IMR-90 (cell line): ENCODE data around the gene CCDC88C. TPM values are rescaled to one million over a fixed set of nuclear protein-coding genes. Genes with fewer than 3 reads are reported as not detected.

Experiments used
- ATAC-seq: fragments of 200-7000 bp; cut with Tn5 transposase; 2 replicates; pipeline ENCODE4 v1.9.1; 2020; ENCODE audit warnings: low read depth, mild to moderate bottlenecking, moderate library complexity
- BruUV-seq: library from RNA; stranded (reverse); fragments of 400-500 nt; replicated peaks from 2 replicates; lab custom pipeline; 2021; lab: Mats Ljungman, UMichigan
- CTCF ChIA-PET: fragments of 300-600 bp; formaldehyde crosslinking; extraction: SDS; loops from one replicate; lab custom pipeline; 2021; ENCODE audit warnings: antibody characterized with exemption; lab: Yijun Ruan, JAX
- POLR2A ChIA-PET: fragments of 300-600 bp; sonication (Branson Sonifier 250); formaldehyde crosslinking; loops from one replicate; lab custom pipeline; 2022; ENCODE audit warnings: antibody characterized with exemption; ENCODE audit not compliant: unreplicated experiment; lab: Charles Lee
- DNase-seq: peaks from one replicate; pipeline ENCODE4 v3.0.0; 2013
- H2AFZ ChIP-seq: replicated peaks from 2 replicates; pipeline ENCODE3; 2013; ENCODE audit warnings: low read length, mild to moderate bottlenecking; ENCODE audit not compliant: poor library complexity
- H2AK5ac ChIP-seq: 2 replicates; pipeline ENCODE4 v1.6.1; 2013; ENCODE audit warnings: low read depth, low read length, inconsistent platforms
- H2AK9ac ChIP-seq: replicated peaks from 2 replicates; pipeline ENCODE3; 2013; ENCODE audit warnings: mild to moderate bottlenecking, low read depth, low read length, moderate library complexity; ENCODE audit not compliant: poor library complexity
- H2BK120ac ChIP-seq: 2 replicates; pipeline ENCODE4 v1.6.1; 2013; ENCODE audit warnings: low read depth, low read length, inconsistent platforms
- H2BK15ac ChIP-seq: 3 replicates; pipeline ENCODE4 v1.6.1; 2013; ENCODE audit warnings: low read depth, low read length, inconsistent platforms
- H2BK20ac ChIP-seq: 2 replicates; pipeline ENCODE4 v1.6.1; 2013; ENCODE audit warnings: low read depth, mild to moderate bottlenecking, inconsistent platforms, low read length, moderate library complexity
- H2BK5ac ChIP-seq: 2 replicates; pipeline ENCODE4 v1.6.1; 2013; ENCODE audit warnings: mild to moderate bottlenecking, low read depth, low read length, inconsistent platforms; ENCODE audit not compliant: poor library complexity, severe bottlenecking
- H3K14ac ChIP-seq: replicated peaks from 2 replicates; pipeline ENCODE4 v1.6.1; 2013; ENCODE audit warnings: low read depth, low read length, inconsistent platforms
- H3K18ac ChIP-seq: 2 replicates; pipeline ENCODE4 v1.6.1; 2013; ENCODE audit warnings: low read depth, low read length, control low read depth
- H3K23ac ChIP-seq: 2 replicates; pipeline ENCODE4 v1.6.1; 2013; ENCODE audit warnings: low read depth, low read length, inconsistent platforms
- H3K27ac ChIP-seq: 2 replicates; pipeline ENCODE4 v1.5.1; 2013; ENCODE audit warnings: mild to moderate bottlenecking, control low read depth, low read length; ENCODE audit not compliant: insufficient read depth
- H3K27me3 ChIP-seq: 2 replicates; pipeline ENCODE4 v1.6.1; 2013; ENCODE audit warnings: low read length; ENCODE audit not compliant: control insufficient read depth, insufficient read depth
- H3K36me3 ChIP-seq: 2 replicates; pipeline ENCODE4 v1.6.1; 2013; ENCODE audit warnings: low read length, mixed read lengths; ENCODE audit not compliant: control insufficient read depth, insufficient read depth
- H3K4ac ChIP-seq: 2 replicates; pipeline ENCODE4 v1.6.1; 2013; ENCODE audit warnings: low read depth, low read length, inconsistent platforms
- H3K4me1 ChIP-seq: 2 replicates; pipeline ENCODE4 v1.6.1; 2013; ENCODE audit warnings: low read length, mixed read lengths; ENCODE audit not compliant: control insufficient read depth, insufficient read depth
- H3K4me2 ChIP-seq: 2 replicates; pipeline ENCODE4 v1.6.1; 2013; ENCODE audit warnings: low read depth, mild to moderate bottlenecking, control low read depth, low read length, moderate library complexity
- H3K4me3 ChIP-seq: 2 replicates; pipeline ENCODE4 v1.5.1; 2013; ENCODE audit warnings: low read depth, mild to moderate bottlenecking, control low read depth, low read length, moderate library complexity; ENCODE audit not compliant: insufficient read depth
- H3K56ac ChIP-seq: 2 replicates; pipeline ENCODE4 v1.6.1; 2013; ENCODE audit warnings: low read length, inconsistent platforms; ENCODE audit not compliant: insufficient read depth; ENCODE audit errors: extremely low read depth
- H3K79me1 ChIP-seq, 2 experiments: 2 replicates each; pipeline ENCODE4 v1.6.1; 2013; ENCODE audit warnings: low read length in 2 of 2, inconsistent platforms in 1 of 2, low read depth in 1 of 2
- H3K9ac ChIP-seq: 2 replicates; pipeline ENCODE4 v1.6.1; 2013; ENCODE audit warnings: low read depth, low read length, control low read depth
- H3K9me1 ChIP-seq: 2 replicates; pipeline ENCODE4 v1.6.1; 2013; ENCODE audit warnings: low read length, inconsistent platforms; ENCODE audit not compliant: insufficient read depth
- H3K9me3 ChIP-seq: 2 replicates; pipeline ENCODE4 v1.6.1; 2013; ENCODE audit warnings: low read length; ENCODE audit not compliant: control insufficient read depth, insufficient read depth
- H4K20me1 ChIP-seq: 2 replicates; pipeline ENCODE4 v1.6.1; 2013; ENCODE audit warnings: low read length, inconsistent platforms; ENCODE audit not compliant: insufficient read depth
- H4K5ac ChIP-seq: 2 replicates; pipeline ENCODE4 v1.6.1; 2013; ENCODE audit warnings: mild to moderate bottlenecking, low read depth, low read length, control low read depth
- H4K8ac ChIP-seq, 2 experiments: 2 replicates each; pipeline ENCODE4 v1.6.1; 2013; ENCODE audit warnings: low read depth in 2 of 2, low read length in 2 of 2, control low read depth in 1 of 2, inconsistent platforms in 1 of 2
- H4K91ac ChIP-seq: 2 replicates; pipeline ENCODE4 v1.6.1; 2013; ENCODE audit warnings: low read depth, low read length, inconsistent platforms; ENCODE audit not compliant: insufficient read depth
- BHLHE40 ChIP-seq: fragments of 150-350 bp; IDR thresholded peaks from 2 replicates; pipeline ENCODE4 v1.6.1; 2016; ENCODE audit warnings: mild to moderate bottlenecking, low read depth, low read length
- CEBPB ChIP-seq: IDR thresholded peaks from 2 replicates; pipeline ENCODE4 v1.6.1; 2012; ENCODE audit warnings: low read depth, low read length, improper control_type of control experiment
- CHD1 ChIP-seq: IDR thresholded peaks from 2 replicates; pipeline ENCODE4 v1.6.1; 2012; ENCODE audit warnings: low read depth, low read length, improper control_type of control experiment
- MAFK ChIP-seq: IDR thresholded peaks from 2 replicates; pipeline ENCODE4 v1.6.1; 2012; ENCODE audit warnings: low read depth, low read length, improper control_type of control experiment
- MAZ ChIP-seq: IDR thresholded peaks from 2 replicates; pipeline ENCODE4 v1.6.1; 2012; ENCODE audit warnings: low read depth, mild to moderate bottlenecking, low read length, improper control_type of control experiment, moderate library complexity, borderline replicate concordance
- POLR2A ChIP-seq: IDR thresholded peaks from 2 replicates; pipeline ENCODE4 v1.6.1; 2012; ENCODE audit warnings: mild to moderate bottlenecking, low read depth, low read length
- RAD21 ChIP-seq: IDR thresholded peaks from 2 replicates; pipeline ENCODE4 v1.6.1; 2012; ENCODE audit warnings: low read length, improper control_type of control experiment
- RCOR1 ChIP-seq: IDR thresholded peaks from 2 replicates; pipeline ENCODE4 v1.6.1; 2012; ENCODE audit warnings: mild to moderate bottlenecking, low read length, improper control_type of control experiment; ENCODE audit not compliant: insufficient replicate concordance
- WGBS, 2 experiments: methylation state at CpG; one replicate each; pipeline versions ENCODE4 v1.1.5 to v1.1.7; 2013; ENCODE audit warnings: missing lambda C conversion rate in 2 of 2; ENCODE audit not compliant: insufficient read length in 1 of 2; ENCODE audit errors: extremely low coverage in 2 of 2; 5-methylcytosine and 5-hydroxymethylcytosine counted together
- dilution Hi-C: fragments of 300-500 bp; cut with HindIII; formaldehyde crosslinking; loops from one replicate; pipeline ENCODE4 v1.14.3; 2018; ENCODE audit warnings: low sequenced_read_pairs; ENCODE audit not compliant: unreplicated experiment
- in situ Hi-C: fragments of 300-500 bp; cut with MboI; formaldehyde crosslinking; loops from 3 replicates; pipeline ENCODE4 v1.14.3; 2019; ENCODE audit warnings: low sequenced_read_pairs, inconsistent platforms, mixed read lengths
- intact Hi-C: fragments of 100-400 bp; cut with micrococcal nuclease; formaldehyde crosslinking; loops from 2 replicates; pipeline ENCODE4 v1.10.0; 2022
- polyA plus RNA-seq, 3 experiments: library from polyadenylated mRNA; depleted of rRNA; stranded (reverse); fragments of >200 nt; gene quantifications; 2 replicates each; pipeline ENCODE4 v1.2.3, GENCODE V29; 2012; ENCODE audit warnings: low replicate concordance in 1 of 3
- total RNA-seq: library from RNA; depleted of rRNA; stranded (reverse); fragments of >200 nt; gene quantifications from 2 replicates; pipeline ENCODE4 v1.2.3, GENCODE V29; 2012
- TF ChIP-seq, protein P1 (sequence below): conservative IDR thresholded peaks from 2 replicates; pipeline ENCODE4 v1.5.1; 2012; ENCODE audit warnings: mild to moderate bottlenecking, low read depth, low read length, improper control_type of control experiment

The CCDC88C gene
- total and polyA plus RNA-seq, 2 of the 4 experiments (the other 2 are of a cell fraction): 0.17 to 0.18 TPM

DNA sequence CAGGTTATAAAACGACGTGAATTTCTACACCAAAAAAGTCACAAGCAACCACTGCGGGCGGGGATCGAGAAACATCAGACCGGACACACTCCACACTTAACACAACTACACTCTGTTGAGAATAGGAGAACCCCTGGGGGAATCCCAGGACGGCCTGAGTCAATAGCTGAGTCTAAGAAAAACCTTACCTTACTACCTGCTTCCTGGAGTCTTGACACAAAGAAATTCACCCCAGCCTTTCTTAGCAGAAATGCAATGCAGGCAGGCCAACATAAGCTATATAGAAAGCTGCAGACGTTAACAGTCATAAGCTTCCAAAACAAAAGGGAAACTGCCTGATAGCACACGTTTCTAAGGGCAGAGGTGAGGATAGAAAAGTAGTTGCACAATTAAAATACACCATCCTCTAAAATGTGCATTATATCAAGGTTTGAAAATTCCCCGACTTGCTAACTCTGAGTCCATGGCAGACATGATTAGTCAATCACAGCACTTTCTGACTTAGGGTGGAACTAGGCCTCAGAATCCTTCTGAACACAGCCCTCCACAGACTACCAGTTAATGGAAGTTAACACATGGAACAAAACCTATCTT, 68.0 kb downstream of the CCDC88C start:
- Histone ChIP-seq H3K4me2 (no peak overlapping the region), H3K4ac (no peak overlapping the region), H3K9me1 (no peaks in the 10 kb centered on the region), H3K79me1 (no peaks in the 10 kb centered on the region), H3K4me3 (no peak overlapping the region), H3K27ac (no peak overlapping the region), H2AK9ac (no peak overlapping the region), H2AFZ (no peak overlapping the region), H2BK15ac (no peak overlapping the region), H3K4me1 (no peaks in the 10 kb centered on the region), H4K5ac (no peak overlapping the region), H4K91ac (no peak overlapping the region), H3K27me3 (peaks cover 11% of the 10 kb centered on the region; the same call in 1 of the 2 replicates), H4K20me1 (no peaks in the 10 kb centered on the region), H3K18ac (no peak overlapping the region), H3K36me3 (no peaks in the 10 kb centered on the region), H4K8ac (no peak overlapping the region), H2BK20ac (no peak overlapping the region), H3K9me3 (no peaks in the 10 kb centered on the region), H2AK5ac (no peak overlapping the region), H2BK120ac (no peak overlapping the region), H3K23ac (no peak overlapping the region), H2BK5ac (no peak overlapping the region), H3K14ac (no peak overlapping the region), H3K56ac (no peak overlapping the region), H3K9ac (no peak overlapping the region)
- no peak for DNase-seq
- CTCF ChIA-PET: interaction anchor here (0.6 kb wide), 1 partner anchor 13 kb away, joined by 5 read pairs; no protein-coding TSS in a partner anchor
- POLR2A ChIA-PET: no interaction called here
- intact Hi-C loops: no loop called here
- BruUV-seq: no TSS peak
- ATAC-seq: no peak
- dilution Hi-C loops: no loop called here
- no peak for TF ChIP-seq MAFK
- TF ChIP-seq CHD1: no peak
- TF ChIP-seq, protein P1, sequence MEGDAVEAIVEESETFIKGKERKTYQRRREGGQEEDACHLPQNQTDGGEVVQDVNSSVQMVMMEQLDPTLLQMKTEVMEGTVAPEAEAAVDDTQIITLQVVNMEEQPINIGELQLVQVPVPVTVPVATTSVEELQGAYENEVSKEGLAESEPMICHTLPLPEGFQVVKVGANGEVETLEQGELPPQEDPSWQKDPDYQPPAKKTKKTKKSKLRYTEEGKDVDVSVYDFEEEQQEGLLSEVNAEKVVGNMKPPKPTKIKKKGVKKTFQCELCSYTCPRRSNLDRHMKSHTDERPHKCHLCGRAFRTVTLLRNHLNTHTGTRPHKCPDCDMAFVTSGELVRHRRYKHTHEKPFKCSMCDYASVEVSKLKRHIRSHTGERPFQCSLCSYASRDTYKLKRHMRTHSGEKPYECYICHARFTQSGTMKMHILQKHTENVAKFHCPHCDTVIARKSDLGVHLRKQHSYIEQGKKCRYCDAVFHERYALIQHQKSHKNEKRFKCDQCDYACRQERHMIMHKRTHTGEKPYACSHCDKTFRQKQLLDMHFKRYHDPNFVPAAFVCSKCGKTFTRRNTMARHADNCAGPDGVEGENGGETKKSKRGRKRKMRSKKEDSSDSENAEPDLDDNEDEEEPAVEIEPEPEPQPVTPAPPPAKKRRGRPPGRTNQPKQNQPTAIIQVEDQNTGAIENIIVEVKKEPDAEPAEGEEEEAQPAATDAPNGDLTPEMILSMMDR: no peak
- TF ChIP-seq RCOR1: no peak
- TF ChIP-seq POLR2A: no peak
- no peak for TF ChIP-seq MAZ
- TF ChIP-seq BHLHE40: no peak
- TF ChIP-seq RAD21: no peak
- TF ChIP-seq CEBPB: no peak
- WGBS, 2 experiments: 90% methylated on average over 2 of the region's 10 CpGs; no CpG with 5 or more reads in 1 of the 2 experiments
- in situ Hi-C loops: no loop called here
